ENCODE measurements around the gene FASLG. TPM values are rescaled to one million over a fixed set of nuclear protein-coding genes. Genes with fewer than 3 reads are reported as not detected.

Gene FASLG
- total RNA-seq, 1 donor from 2014 or later = 1.2 TPM

DNA sequence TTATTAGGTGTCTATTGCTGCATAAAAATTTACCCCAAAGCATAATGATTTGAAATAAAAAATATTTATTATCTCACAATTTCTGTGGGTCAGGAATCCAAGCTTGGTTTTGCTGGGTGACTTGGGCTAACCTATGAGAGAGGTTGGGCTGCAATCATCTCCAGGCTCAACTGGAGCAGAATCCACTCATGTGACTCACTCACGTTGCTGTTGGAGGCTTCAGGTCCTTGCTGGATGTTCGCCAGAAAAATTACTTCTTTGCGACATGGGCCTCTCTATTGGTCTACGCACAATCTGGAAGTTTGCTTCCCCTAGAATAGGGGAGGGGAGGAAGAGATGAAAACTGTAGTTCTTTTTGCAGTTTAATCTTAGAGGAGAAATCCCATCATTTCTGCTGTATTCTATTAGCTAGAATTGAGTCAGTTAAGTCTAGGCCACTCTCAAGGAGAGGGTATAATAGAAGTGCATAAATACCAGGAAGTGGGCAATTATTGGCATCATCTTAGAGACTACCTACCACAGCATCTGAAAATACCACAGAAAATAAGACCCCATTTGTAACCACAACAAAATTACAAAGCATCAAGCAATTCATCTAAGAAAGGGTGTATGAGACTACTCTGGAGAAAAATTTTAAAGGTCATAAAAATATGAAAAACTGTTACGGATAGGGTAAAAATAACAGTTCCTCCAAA, 5.7 kb upstream of the FASLG start:
- TF ChIP-seq CTCF (IDR thresholded peaks at IDR 0.05) = no peak
- no peaks in the 10 kb centered on the region for H3K36me3 ChIP-seq
- ATAC-seq (no peak), DNase-seq (no peak)
- H3K4me3 ChIP-seq = no peak overlapping the region
- no peaks in the 10 kb centered on the region for H3K27me3 ChIP-seq (ENCODE audit: low read depth)
- no peaks in the 10 kb centered on the region for H3K4me1 ChIP-seq
- no peak overlapping the region for H3K27ac ChIP-seq
- intact Hi-C loops (cut with DNase I) = no loop called here
- no peaks in the 10 kb centered on the region for H3K9me3 ChIP-seq

- no peaks in the 10 kb centered on the region for H3K36me3 ChIP-seq
- no peak overlapping the region for H3K4me3 ChIP-seq
- H3K27me3 ChIP-seq (ENCODE audit: low read depth) = no peaks in the 10 kb centered on the region
- ATAC-seq (no peak), DNase-seq (no peak)
- TF ChIP-seq CTCF (IDR thresholded peaks at IDR 0.05) = no peak
- no peaks in the 10 kb centered on the region for H3K9me3 ChIP-seq
- intact Hi-C loops (cut with DNase I) = no loop called here
- H3K27ac ChIP-seq = no peak overlapping the region
- H3K4me1 ChIP-seq = no peaks in the 10 kb centered on the region
Observed at GRCh38 chr1:172654535-172654934, 4.4 kb upstream of the FASLG start.

- ATAC-seq = no peak
- Histone ChIP-seq H3K4me1 (no peaks in the 10 kb centered on the region), H3K36me3 (no peaks in the 10 kb centered on the region), H3K27ac (no peak overlapping the region), H3K9me3 (no peaks in the 10 kb centered on the region), H3K4me3 (no peak overlapping the region), H3K27me3 (ENCODE audit: low read depth) (no peaks in the 10 kb centered on the region)
- TF ChIP-seq CTCF (IDR thresholded peaks at IDR 0.05) = no peak
- no peak for DNase-seq
- intact Hi-C loops (cut with DNase I) = no loop called here
Observed at GRCh38 chr1:172656576-172656975, 2.3 kb upstream of the FASLG start.

DNA sequence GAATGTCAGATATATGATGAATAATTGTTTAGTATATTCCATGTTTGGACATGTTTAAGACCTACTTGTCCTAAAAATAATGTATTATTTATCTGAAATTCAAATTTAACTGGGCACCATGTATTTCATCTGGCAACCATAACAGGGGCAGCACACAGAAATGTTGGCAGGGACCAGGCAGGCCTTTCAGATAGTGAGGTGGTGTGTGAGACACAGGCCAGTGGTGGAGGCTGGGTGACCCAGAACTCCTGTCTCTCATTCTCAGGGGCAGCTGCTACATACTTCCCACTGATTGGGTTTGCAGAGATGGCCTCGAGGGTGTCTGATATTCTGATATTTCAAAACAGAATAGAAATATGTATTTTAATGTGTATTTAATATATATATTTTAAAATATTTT, 1.3 kb upstream of the FASLG start:
- Histone ChIP-seq H3K27me3 (ENCODE audit: low read depth) (no peaks in the 10 kb centered on the region), H3K4me3 (no peak overlapping the region), H3K27ac (no peak overlapping the region), H3K9me3 (no peaks in the 10 kb centered on the region), H3K4me1 (no peaks in the 10 kb centered on the region), H3K36me3 (no peaks in the 10 kb centered on the region)
- TF ChIP-seq CTCF (IDR thresholded peaks at IDR 0.05) = no peak
- ATAC-seq (no peak), DNase-seq (no peak)
- intact Hi-C loops (cut with DNase I) = no loop called here

DNA sequence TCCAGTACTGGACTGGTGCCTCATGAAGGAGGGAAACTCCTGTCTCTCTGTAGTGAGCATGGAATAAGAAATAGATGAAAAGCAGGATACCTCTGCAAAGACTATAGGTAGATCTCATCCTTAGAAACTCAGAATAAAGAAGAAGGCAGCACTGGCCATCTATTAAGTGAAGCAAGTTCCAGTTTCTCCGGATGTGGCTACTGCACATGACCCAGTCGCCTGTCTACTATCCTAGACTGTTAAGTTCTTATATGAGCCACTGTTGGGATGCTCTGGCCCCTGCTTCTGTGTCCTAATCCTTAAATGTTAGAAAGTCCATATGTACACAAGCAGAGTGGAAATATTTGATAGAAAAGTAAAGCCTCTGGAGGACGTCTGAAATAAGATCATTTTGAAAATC, 2.2 kb downstream of the FASLG start:
- no peaks in the 10 kb centered on the region for H3K36me3 ChIP-seq
- H3K27ac ChIP-seq = no peak overlapping the region
- no peak for ATAC-seq
- DNase-seq = no peak
- TF ChIP-seq CTCF (IDR thresholded peaks at IDR 0.05) = no peak
- peak overlapping the region; percentile 22 for H3K4me3 ChIP-seq
- H3K4me1 ChIP-seq = no peaks in the 10 kb centered on the region
- H3K27me3 ChIP-seq (ENCODE audit: low read depth) = no peaks in the 10 kb centered on the region
- H3K9me3 ChIP-seq = no peaks in the 10 kb centered on the region
- intact Hi-C loops (cut with DNase I) = no loop called here

Measured in lower lobe of right lung (tissue), 2 donors.